HG03060 (cell line): ENCODE measurements around the gene SLC6A4.
A peak's percentile ranks its signal among the peaks of the same experiment; 100 is the strongest.
"Not testable (repeated sequence)": the region's sequence is repeated elsewhere in the genome, so short reads cannot be mapped to it uniquely, and the experiment has no call there.

ENCODE experiments used
- ATAC-seq: cut with Tn5 transposase; IDR thresholded peaks from one replicate; pipeline ENCODE4 v1.9.1; 2021; ENCODE audit warnings: low read depth, moderate number of reproducible peaks; ENCODE audit not compliant: unreplicated experiment

Gene SLC6A4

GRCh38 chr17:30186761-30187160, 48.7 kb downstream of the SLC6A4 start:
- ATAC-seq, result no peak

GRCh38 chr17:30176855-30177254, 58.6 kb downstream of the SLC6A4 start:
- ATAC-seq, result no peak

GRCh38 chr17:30174556-30174955, 60.9 kb downstream of the SLC6A4 start:
- no peak for ATAC-seq

DNA sequence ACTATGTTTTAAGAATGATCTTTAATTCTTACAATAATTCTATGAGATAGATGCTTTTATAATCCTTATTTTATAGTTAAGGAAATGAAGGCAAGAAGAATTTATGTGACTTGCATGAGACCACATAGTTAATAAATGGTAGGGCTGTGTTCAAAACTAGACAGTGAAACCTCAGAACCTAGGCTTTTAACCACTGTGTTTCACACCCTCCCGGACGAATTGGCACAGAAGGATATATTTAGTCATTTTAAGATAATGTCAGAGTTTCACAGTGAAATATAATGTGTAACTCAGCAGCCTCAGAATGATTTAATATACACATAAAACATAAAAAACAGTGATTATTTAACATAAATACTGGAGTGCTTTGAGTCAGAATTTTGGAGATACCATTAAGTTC, 61.8 kb downstream of the SLC6A4 start:
- peak; percentile 68 for ATAC-seq

DNA sequence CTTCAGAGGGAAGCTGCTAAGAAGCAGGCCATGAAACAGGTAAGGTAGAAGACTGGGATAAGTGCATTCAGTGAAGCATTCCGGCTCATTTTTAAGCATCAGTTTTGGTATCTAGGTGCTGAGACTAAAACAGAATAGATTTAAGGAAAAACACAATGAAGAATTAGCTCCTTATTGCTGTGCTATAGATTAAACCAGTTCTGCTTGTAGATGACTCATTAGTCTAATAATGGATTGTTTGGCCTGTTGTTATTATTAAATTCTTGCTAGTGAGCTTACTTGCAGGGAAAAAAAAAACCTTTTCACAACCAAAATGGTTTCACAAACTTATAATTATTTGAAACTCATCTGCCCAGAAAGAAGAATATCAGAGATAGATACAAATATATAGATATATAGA, 62.9 kb downstream of the SLC6A4 start:
- no peak for ATAC-seq

GRCh38 chr17:30170415-30170987, 65.0 kb downstream of the SLC6A4 start:
- ATAC-seq, result no peak

GRCh38 chr17:30165960-30166359, 69.5 kb downstream of the SLC6A4 start:
- no peak for ATAC-seq

DNA sequence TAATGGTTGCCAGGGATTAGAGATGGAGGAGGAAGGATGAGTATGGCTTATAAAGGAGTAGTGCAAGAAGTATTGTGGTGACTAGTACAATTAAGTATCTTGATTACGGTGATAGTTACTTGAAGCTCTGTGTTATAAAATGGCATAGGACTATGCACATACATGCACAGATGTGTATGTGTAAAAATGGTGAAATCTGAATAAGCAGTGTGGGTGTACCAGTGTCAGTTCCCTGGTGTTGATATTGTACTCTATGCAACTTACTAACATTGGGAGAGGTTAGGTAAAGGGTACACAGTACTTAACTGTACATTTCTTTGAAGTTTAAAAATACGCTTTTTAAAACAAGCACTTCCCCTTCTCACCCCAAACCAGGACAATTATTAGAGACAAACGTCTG, 70.3 kb downstream of the SLC6A4 start:
- no peak for ATAC-seq

GRCh38 chr17:30164531-30164930, 71.0 kb downstream of the SLC6A4 start:
- ATAC-seq, result no peak

- ATAC-seq, result no peak
Measured at GRCh38 chr17:30161601-30162000, 73.9 kb downstream of the SLC6A4 start.

DNA sequence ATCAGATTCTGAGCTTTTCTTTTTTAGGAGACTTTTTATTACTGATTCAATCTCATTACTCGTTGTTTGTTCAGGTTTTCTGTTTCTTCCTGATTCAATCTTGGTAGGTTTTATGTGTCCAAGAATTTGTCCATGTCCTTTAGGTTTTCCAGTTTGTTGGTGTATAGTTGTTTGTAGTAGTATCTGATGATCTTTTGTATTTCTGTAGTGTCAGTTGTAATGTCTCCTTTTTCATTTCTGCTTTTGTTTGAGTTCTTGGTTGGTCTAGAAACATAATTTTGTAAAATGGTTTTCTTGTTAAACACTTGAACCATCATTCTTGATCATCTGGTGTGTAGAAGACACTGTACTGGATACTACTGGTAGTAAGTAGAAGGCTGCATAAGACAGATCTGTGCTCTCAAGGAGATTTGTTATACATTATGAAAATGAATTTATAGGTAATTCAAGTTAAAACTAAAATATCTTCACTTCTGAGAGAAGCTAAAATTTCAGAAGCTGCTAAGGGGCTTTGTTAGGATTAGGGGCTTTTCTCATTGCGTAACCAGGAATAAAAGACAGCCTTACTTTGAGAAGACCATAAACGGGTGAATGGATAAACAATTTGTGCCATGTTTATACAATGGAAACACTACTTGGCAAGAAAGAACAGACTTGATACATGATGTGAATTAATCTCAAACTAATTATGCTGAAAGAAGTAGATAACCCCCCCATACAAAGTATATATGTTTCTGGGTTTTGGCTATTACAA, 74.9 kb downstream of the SLC6A4 start:
- no peak for ATAC-seq

DNA sequence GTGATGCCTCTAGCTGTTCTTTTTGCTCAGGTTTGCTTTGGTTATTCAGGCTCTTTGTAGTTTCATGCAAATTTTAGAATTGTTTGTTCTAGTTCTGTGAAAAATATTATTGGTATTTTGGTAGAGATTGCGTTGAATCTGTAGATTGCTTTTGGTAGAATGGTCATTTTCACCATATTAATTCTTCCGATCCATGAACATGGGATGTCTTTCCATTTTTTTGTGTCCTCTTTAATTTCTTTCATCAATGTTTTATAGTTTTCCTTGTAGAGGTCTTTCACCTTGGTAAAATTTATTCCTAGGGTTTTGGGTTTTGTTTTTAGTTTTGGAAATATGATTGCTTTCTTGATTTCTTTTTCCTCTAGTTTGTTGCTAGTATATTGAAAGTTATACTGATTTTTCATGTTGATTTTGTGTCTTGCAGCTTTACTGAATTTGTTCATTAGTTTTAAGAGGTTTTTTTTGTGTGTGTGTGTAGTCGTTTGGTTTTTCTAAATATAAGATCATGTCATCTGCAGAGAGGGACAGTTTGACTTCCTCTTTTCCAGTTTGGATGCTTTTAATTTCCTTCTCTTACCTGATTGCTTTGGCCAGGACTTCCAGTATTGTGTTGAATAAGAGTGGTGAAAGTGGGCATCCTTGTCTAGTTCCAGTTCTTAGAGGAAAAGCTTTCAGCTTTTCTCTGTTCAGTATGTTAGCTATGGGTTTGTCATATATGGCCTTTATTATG, 76.4 kb downstream of the SLC6A4 start:
- no peak for ATAC-seq

DNA sequence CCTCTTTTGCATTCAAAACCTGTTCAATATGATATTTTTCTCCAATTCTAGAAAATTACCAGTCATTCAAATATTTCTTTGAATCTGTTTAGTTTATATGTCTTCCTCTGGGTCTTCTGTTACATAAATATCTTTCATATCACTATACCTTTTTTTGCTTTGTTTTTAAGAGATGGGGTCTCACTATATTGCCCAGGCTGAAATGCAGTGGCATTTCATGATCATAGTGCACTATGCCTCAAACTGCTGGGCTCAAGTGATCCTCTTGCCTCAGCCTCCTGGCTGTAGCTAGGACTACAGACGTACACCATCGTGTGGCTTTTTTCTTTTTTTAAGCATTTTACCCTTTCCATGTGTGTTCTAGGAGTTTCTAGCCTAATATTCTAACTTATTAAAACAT, 80.1 kb downstream of the SLC6A4 start:
- no peak for ATAC-seq

DNA sequence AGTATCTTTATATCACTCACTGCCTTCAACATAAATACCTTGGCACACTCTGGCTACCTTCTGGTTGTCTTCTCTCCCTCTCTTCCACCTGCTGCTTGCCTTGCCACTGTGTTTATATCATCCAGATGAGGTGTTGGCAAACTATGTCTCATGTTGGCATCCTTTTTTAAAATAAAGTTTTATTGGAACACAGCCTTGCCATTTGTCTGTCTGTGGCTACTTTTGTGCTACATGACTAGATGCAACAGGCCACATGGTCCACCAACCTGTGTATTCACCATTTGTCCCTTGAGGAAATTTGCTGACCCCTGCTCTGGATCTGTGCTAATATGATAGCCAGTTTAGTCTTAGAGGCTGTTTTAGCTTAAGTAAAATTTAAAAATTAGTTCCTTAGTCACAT, 82.0 kb downstream of the SLC6A4 start:
- no peak for ATAC-seq

- no peak for ATAC-seq
Measured at GRCh38 chr17:30151471-30151870, 84.0 kb downstream of the SLC6A4 start.

DNA sequence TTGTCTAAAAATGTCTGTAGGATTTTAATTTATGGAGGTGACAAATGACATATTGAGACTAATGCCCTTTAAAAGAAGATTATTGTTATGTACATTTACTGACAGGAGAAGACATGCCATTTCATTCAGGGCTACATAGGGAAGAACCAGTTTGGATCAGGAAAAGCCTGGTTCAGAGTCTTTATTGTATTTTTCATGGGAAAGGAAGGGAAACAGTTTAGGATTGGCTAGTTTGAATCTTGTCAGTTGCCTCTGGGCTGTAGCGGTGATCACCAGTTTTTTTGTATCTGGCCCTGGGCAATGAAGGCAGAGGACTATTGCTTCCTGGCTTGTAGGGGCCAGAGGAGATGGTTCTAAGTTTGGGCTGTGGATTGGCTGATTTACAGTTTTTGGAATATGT, 87.1 kb downstream of the SLC6A4 start:
- ATAC-seq, result no peak

DNA sequence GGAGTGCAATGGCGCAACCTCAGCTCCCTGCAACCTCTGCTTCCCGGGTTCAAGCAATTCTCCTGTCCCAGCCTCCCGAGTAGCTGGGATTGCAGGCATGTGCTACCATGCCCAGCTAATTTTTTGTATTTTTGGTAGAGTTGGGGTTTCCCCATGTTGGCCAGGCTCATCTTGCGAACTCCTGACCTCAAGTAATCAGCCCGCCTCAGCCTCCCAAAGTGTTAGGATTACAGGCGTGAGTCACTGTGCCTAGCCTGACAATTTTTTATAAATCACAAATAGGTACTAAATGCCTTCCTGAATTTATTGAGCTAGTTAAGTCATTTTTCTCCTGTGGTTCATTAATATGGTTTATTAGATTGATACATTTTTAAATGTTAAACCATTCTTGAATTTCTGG, 87.6 kb downstream of the SLC6A4 start:
- ATAC-seq, result not testable (repeated sequence)
